ENCODE measurements around the gene VDAC1. TPM values are rescaled to one million over a fixed set of nuclear protein-coding genes. Genes with fewer than 3 reads are reported as not detected.

Gene VDAC1
- total and polyA plus RNA-seq, 2 of the 8 experiments (the other 6 are each of a cell fraction or from before 2014, with no cell fraction given): 111 to 301 TPM

- H2AK5ac ChIP-seq (ENCODE audit: low read depth, low read length): no peak overlapping the region
- H2BK12ac ChIP-seq (ENCODE audit: low read depth, low read length): no peak overlapping the region
- H3K27ac ChIP-seq (ENCODE audit: low read depth, low read length): no peak overlapping the region
- H2BK20ac ChIP-seq (ENCODE audit: low read length): no peak overlapping the region
- H3K4me2 ChIP-seq (ENCODE audit: insufficient read depth in 1 of 2, low read depth in 2 of 2, low read length in 2 of 2): no peak overlapping the region; a peak in 1 of 4 replicates
- H3K56ac ChIP-seq (replicated peaks; ENCODE audit: insufficient read length, low read depth, low read length): no peak overlapping the region
- peaks cover 48 to 54% of the 10 kb centered on the region in 2 experiments for H4K20me1 ChIP-seq (replicated peaks in 1 of 2; ENCODE audit: control insufficient read depth in 1 of 2, insufficient read depth in 2 of 2, low read length in 2 of 2)
- no peak overlapping the region for H2AFZ ChIP-seq (ENCODE audit: low read length)
- no peak overlapping the region for H3K23ac ChIP-seq (ENCODE audit: insufficient read length)
- no peak for FAIRE-seq
- no peak overlapping the region for H4K8ac ChIP-seq (ENCODE audit: extremely low read depth, insufficient read depth, low read length)
- H3K79me1 ChIP-seq (ENCODE audit: low read depth, low read length): peaks cover 19% of the 10 kb centered on the region
- H2BK120ac ChIP-seq (replicated peaks; ENCODE audit: low read depth, low read length): no peak overlapping the region
- H4K5ac ChIP-seq (ENCODE audit: insufficient read length, low read depth, low read length): no peak overlapping the region
- H3K4ac ChIP-seq (replicated peaks; ENCODE audit: insufficient read length, low read depth, low read length): no peak overlapping the region
- no peak overlapping the region for H3K14ac ChIP-seq (ENCODE audit: insufficient read length)
- H4K91ac ChIP-seq (replicated peaks; ENCODE audit: insufficient read length, low read length): no peak overlapping the region
- no peaks in the 10 kb centered on the region for H3K9me3 ChIP-seq (ENCODE audit: insufficient read depth in 2 of 2, low read depth in 1 of 2, low read length in 1 of 2)
- H3K9ac ChIP-seq (replicated peaks in 1 of 4; ENCODE audit: extremely low read depth in 1 of 4, low read depth in 3 of 4, low read length in 3 of 4): no peak overlapping the region
- DNase-seq (ENCODE audit: low read depth in 1 of 2, low spot score in 2 of 2): no peak
- H3K27me3 ChIP-seq (replicated peaks in 1 of 4; ENCODE audit: control insufficient read depth in 3 of 4, extremely low read depth in 1 of 4, insufficient read depth in 3 of 4, low read length in 3 of 4): no peaks in the 10 kb centered on the region
- H2BK5ac ChIP-seq (ENCODE audit: low read depth, low read length): no peak overlapping the region
- CTCF ChIA-PET (ENCODE audit: partially characterized antibody): interaction anchor here (0.6 to 9.3 kb wide), 8 partner anchors 9 to 123 kb away, joined by 3 to 160 read pairs (median 4); no protein-coding TSS in a partner anchor
- POLR2A ChIA-PET (ENCODE audit: partially characterized antibody): interaction anchor here (1.3 to 1.7 kb wide), 2 partner anchors 9 to 11 kb away, joined by 4 to 10 read pairs; partner anchors contain the start of gene VDAC1
- no peak overlapping the region for H2BK15ac ChIP-seq (ENCODE audit: low read length)
- WGBS, 2 experiments (ENCODE audit: extremely low coverage in 1 of 2, insufficient coverage in 1 of 2, insufficient read length in 1 of 2, insufficient replicate concordance in 2 of 2, low coverage in 1 of 2, low lambda C conversion rate in 2 of 2, missing lambda C conversion rate in 1 of 2): 86% methylated on average over 9 of the region's 9 CpGs; no CpG with 5 or more reads in 1 of the 2 experiments
- H3K4me3 ChIP-seq (ENCODE audit: extremely low read depth in 1 of 4, insufficient read depth in 2 of 4, low read depth in 3 of 4, low read length in 4 of 4): no peak overlapping the region
- peaks cover 8 to 23% (median 13%) of the 10 kb centered on the region in 4 experiments for H3K4me1 ChIP-seq (replicated peaks in 1 of 4; ENCODE audit: control insufficient read depth in 3 of 4, insufficient read depth in 4 of 4, low read length in 3 of 4)
- no peak overlapping the region for H3K18ac ChIP-seq (ENCODE audit: extremely low read depth, low read length)
- H3K79me2 ChIP-seq (ENCODE audit: control insufficient read depth in 1 of 2, insufficient read depth in 2 of 2, low read length in 2 of 2): peaks cover 47 to 92% of the 10 kb centered on the region in 2 experiments
- no peaks in the 10 kb centered on the region for H3K23me2 ChIP-seq (ENCODE audit: low read depth, low read length)
- H3K36me3 ChIP-seq (ENCODE audit: control insufficient read depth in 2 of 4, insufficient read depth in 4 of 4, low read length in 3 of 4): peaks cover 13 to 20% (median 15%) of the 10 kb centered on the region in 4 experiments
- TF ChIP-seq JUND (IDR thresholded peaks at IDR 0.05; ENCODE audit: low read length) (no peak), CHD1 (IDR thresholded peaks at IDR 0.05; ENCODE audit: low read depth, low read length) (no peak), CEBPB (IDR thresholded peaks at IDR 0.05; ENCODE audit: low read depth, low read length) (no peak), FOSL1 (IDR thresholded peaks at IDR 0.05; ENCODE audit: insufficient read depth, low read depth, low read length) (no peak), RAD21 (IDR thresholded peaks at IDR 0.05 in 1 of 2, conservative IDR thresholded peaks at IDR 0.05 in 1 of 2; ENCODE audit: low read depth in 2 of 2, low read length in 2 of 2) (no peak), SP4 (IDR thresholded peaks at IDR 0.05; ENCODE audit: low read length) (no peak), NRF1 (IDR thresholded peaks at IDR 0.05; ENCODE audit: low read depth, low read length) (no peak), POLR2A (IDR thresholded peaks at IDR 0.05; ENCODE audit: control extremely low read depth in 1 of 2, low read depth in 2 of 2, low read length in 2 of 2) (no peak), TBP (IDR thresholded peaks at IDR 0.05; ENCODE audit: low read depth, low read length) (no peak), SRF (IDR thresholded peaks at IDR 0.05; ENCODE audit: low read depth, low read length) (no peak), BRCA1 (IDR thresholded peaks at IDR 0.05; ENCODE audit: low read depth, low read length) (no peak), RFX5 (IDR thresholded peaks at IDR 0.05; ENCODE audit: borderline replicate concordance, low read depth, low read length) (no peak), CHD2 (IDR thresholded peaks at IDR 0.05; ENCODE audit: low read length) (no peak)
These were observed 10.3 kb downstream of the VDAC1 start for GRCh38 chr5:133994297-133994989.

Measured in H1 (cell line).